ENCODE data around the gene OR11A1.

OR11A1 gene

GRCh38 chr6:29456971-29457370 lies at the start of gene OR11A1, which contains the start of gene OR2H1:
Gene OR11A1, minus strand, starts transcription at chr6:29457071. Its CDS starts 29,430 bp downstream, at chr6:29427641.
Gene OR2H1, plus strand, starts transcription at chr6:29457155. Its CDS starts 4,615 bp downstream, at chr6:29461770.
- H3K27me3 Mint-ChIP-seq: peaks cover 24% of the 10 kb centered on the region
- no peak for DNase-seq
- no peaks in the 10 kb centered on the region for H3K9me3 Mint-ChIP-seq
- H3K27ac Mint-ChIP-seq: no peak within 1 kb of the TSS
- H3K4me1 Mint-ChIP-seq (ENCODE audit: low read depth): no peaks in the 10 kb centered on the region
- H3K36me3 Mint-ChIP-seq (ENCODE audit: low read depth): no peaks in the 10 kb centered on the region
- no peak within 1 kb of the TSS for H3K4me3 Mint-ChIP-seq

GRCh38 chr6:29506446-29507067 lies 49.7 kb upstream of the OR11A1 start:
- Mint-ChIP-seq H3K4me1 (ENCODE audit: low read depth) (no peaks in the 10 kb centered on the region), H3K27me3 (peaks cover 26% of the 10 kb centered on the region), H3K9me3 (no peaks in the 10 kb centered on the region), H3K4me3 (no peak overlapping the region), H3K27ac (no peak overlapping the region), H3K36me3 (ENCODE audit: low read depth) (no peaks in the 10 kb centered on the region)
- no peak for DNase-seq

GRCh38 chr6:29505808-29506207 lies 48.9 kb upstream of the OR11A1 start:
- no peak overlapping the region for H3K4me3 Mint-ChIP-seq
- no peaks in the 10 kb centered on the region for H3K4me1 Mint-ChIP-seq (ENCODE audit: low read depth)
- H3K27ac Mint-ChIP-seq: no peak overlapping the region

GRCh38 chr6:29504961-29505360 lies 48.1 kb upstream of the OR11A1 start:
- no peaks in the 10 kb centered on the region for H3K4me1 Mint-ChIP-seq (ENCODE audit: low read depth)

More at GRCh38 chr6:29505808-29506207, 48.9 kb upstream of the OR11A1 start:
- Mint-ChIP-seq H3K27me3 (peaks cover 31% of the 10 kb centered on the region), H3K36me3 (ENCODE audit: low read depth) (no peaks in the 10 kb centered on the region), H3K9me3 (no peaks in the 10 kb centered on the region)
- DNase-seq: no peak

GRCh38 chr6:29502597-29502996 lies 45.7 kb upstream of the OR11A1 start:
- H3K27me3 Mint-ChIP-seq: peaks cover 47% of the 10 kb centered on the region
- DNase-seq: no peak

More at GRCh38 chr6:29504961-29505360, 48.1 kb upstream of the OR11A1 start:
- no peak for DNase-seq
- Mint-ChIP-seq H3K9me3 (no peaks in the 10 kb centered on the region), H3K36me3 (ENCODE audit: low read depth) (no peaks in the 10 kb centered on the region), H3K27me3 (peaks cover 33% of the 10 kb centered on the region), H3K27ac (no peak overlapping the region), H3K4me3 (no peak overlapping the region)

GRCh38 chr6:29502181-29502580 lies 45.3 kb upstream of the OR11A1 start:
- no peaks in the 10 kb centered on the region for H3K4me1 Mint-ChIP-seq (ENCODE audit: low read depth)
- peaks cover 51% of the 10 kb centered on the region for H3K27me3 Mint-ChIP-seq
- H3K4me3 Mint-ChIP-seq: no peak overlapping the region
- DNase-seq: no peak
- H3K36me3 Mint-ChIP-seq (ENCODE audit: low read depth): no peaks in the 10 kb centered on the region
- H3K27ac Mint-ChIP-seq: no peak overlapping the region
- H3K9me3 Mint-ChIP-seq: no peaks in the 10 kb centered on the region

More at GRCh38 chr6:29502597-29502996, 45.7 kb upstream of the OR11A1 start:
- no peaks in the 10 kb centered on the region for H3K9me3 Mint-ChIP-seq
- no peaks in the 10 kb centered on the region for H3K4me1 Mint-ChIP-seq (ENCODE audit: low read depth)
- H3K4me3 Mint-ChIP-seq: no peak overlapping the region
- no peaks in the 10 kb centered on the region for H3K36me3 Mint-ChIP-seq (ENCODE audit: low read depth)
- H3K27ac Mint-ChIP-seq: no peak overlapping the region

- H3K9me3 Mint-ChIP-seq: no peaks in the 10 kb centered on the region
- H3K4me3 Mint-ChIP-seq: no peak overlapping the region
- H3K27ac Mint-ChIP-seq: no peak overlapping the region
- H3K36me3 Mint-ChIP-seq (ENCODE audit: low read depth): no peaks in the 10 kb centered on the region
- H3K27me3 Mint-ChIP-seq: peaks cover 55% of the 10 kb centered on the region
- no peaks in the 10 kb centered on the region for H3K4me1 Mint-ChIP-seq (ENCODE audit: low read depth)
- DNase-seq: no peak
Observed at GRCh38 chr6:29501106-29501505, 44.2 kb upstream of the OR11A1 start.

GRCh38 chr6:29500594-29500993 lies 43.7 kb upstream of the OR11A1 start:
- H3K9me3 Mint-ChIP-seq: no peaks in the 10 kb centered on the region
- no peak overlapping the region for H3K4me3 Mint-ChIP-seq
- no peak for DNase-seq
- H3K4me1 Mint-ChIP-seq (ENCODE audit: low read depth): no peaks in the 10 kb centered on the region
- H3K36me3 Mint-ChIP-seq (ENCODE audit: low read depth): no peaks in the 10 kb centered on the region
- H3K27ac Mint-ChIP-seq: no peak overlapping the region
- peaks cover 53% of the 10 kb centered on the region for H3K27me3 Mint-ChIP-seq

GRCh38 chr6:29499704-29500103 lies 42.8 kb upstream of the OR11A1 start:
- no peak overlapping the region for H3K27ac Mint-ChIP-seq
- no peak overlapping the region for H3K4me3 Mint-ChIP-seq
- DNase-seq: no peak
- no peaks in the 10 kb centered on the region for H3K9me3 Mint-ChIP-seq
- no peaks in the 10 kb centered on the region for H3K36me3 Mint-ChIP-seq (ENCODE audit: low read depth)
- no peaks in the 10 kb centered on the region for H3K4me1 Mint-ChIP-seq (ENCODE audit: low read depth)
- peaks cover 52% of the 10 kb centered on the region for H3K27me3 Mint-ChIP-seq

- Mint-ChIP-seq H3K36me3 (ENCODE audit: low read depth) (no peaks in the 10 kb centered on the region), H3K4me1 (ENCODE audit: low read depth) (no peaks in the 10 kb centered on the region), H3K27ac (no peak overlapping the region), H3K9me3 (no peaks in the 10 kb centered on the region), H3K27me3 (peaks cover 43% of the 10 kb centered on the region), H3K4me3 (no peak overlapping the region)
- DNase-seq: no peak
Observed at GRCh38 chr6:29496961-29497360, 40.1 kb upstream of the OR11A1 start.

GRCh38 chr6:29495571-29495970 lies 38.7 kb upstream of the OR11A1 start:
- Mint-ChIP-seq H3K36me3 (ENCODE audit: low read depth) (no peaks in the 10 kb centered on the region), H3K27ac (no peak overlapping the region), H3K4me1 (ENCODE audit: low read depth) (no peaks in the 10 kb centered on the region), H3K9me3 (no peaks in the 10 kb centered on the region), H3K4me3 (no peak overlapping the region), H3K27me3 (peaks cover 35% of the 10 kb centered on the region)
- no peak for DNase-seq

GRCh38 chr6:29494131-29494530 lies 37.3 kb upstream of the OR11A1 start:
- Mint-ChIP-seq H3K27ac (no peak overlapping the region), H3K36me3 (ENCODE audit: low read depth) (no peaks in the 10 kb centered on the region), H3K9me3 (no peaks in the 10 kb centered on the region), H3K4me1 (ENCODE audit: low read depth) (no peaks in the 10 kb centered on the region), H3K4me3 (no peak overlapping the region), H3K27me3 (peaks cover 26% of the 10 kb centered on the region)
- DNase-seq: no peak

- no peak overlapping the region for H3K4me3 Mint-ChIP-seq
- no peaks in the 10 kb centered on the region for H3K9me3 Mint-ChIP-seq
- H3K4me1 Mint-ChIP-seq (ENCODE audit: low read depth): no peaks in the 10 kb centered on the region
- no peak overlapping the region for H3K27ac Mint-ChIP-seq
- DNase-seq: no peak
- peaks cover 22% of the 10 kb centered on the region for H3K27me3 Mint-ChIP-seq
- no peaks in the 10 kb centered on the region for H3K36me3 Mint-ChIP-seq (ENCODE audit: low read depth)
Observed at GRCh38 chr6:29493261-29493660, 36.4 kb upstream of the OR11A1 start.

GRCh38 chr6:29491574-29491973 lies 34.7 kb upstream of the OR11A1 start:
- H3K9me3 Mint-ChIP-seq: no peaks in the 10 kb centered on the region
- no peaks in the 10 kb centered on the region for H3K36me3 Mint-ChIP-seq (ENCODE audit: low read depth)
- H3K4me1 Mint-ChIP-seq (ENCODE audit: low read depth): no peaks in the 10 kb centered on the region
- no peak for DNase-seq
- no peak overlapping the region for H3K27ac Mint-ChIP-seq
- H3K27me3 Mint-ChIP-seq: peaks cover 29% of the 10 kb centered on the region
- no peak overlapping the region for H3K4me3 Mint-ChIP-seq

- Mint-ChIP-seq H3K36me3 (ENCODE audit: low read depth) (no peaks in the 10 kb centered on the region), H3K9me3 (no peaks in the 10 kb centered on the region), H3K4me3 (no peak overlapping the region), H3K27ac (no peak overlapping the region), H3K4me1 (ENCODE audit: low read depth) (no peaks in the 10 kb centered on the region), H3K27me3 (peaks cover 32% of the 10 kb centered on the region)
- DNase-seq: no peak
Observed at GRCh38 chr6:29490552-29490951, 33.7 kb upstream of the OR11A1 start.

GRCh38 chr6:29490055-29490454 lies 33.2 kb upstream of the OR11A1 start:
- H3K36me3 Mint-ChIP-seq (ENCODE audit: low read depth): no peaks in the 10 kb centered on the region
- H3K4me1 Mint-ChIP-seq (ENCODE audit: low read depth): no peaks in the 10 kb centered on the region
- DNase-seq: no peak
- peaks cover 33% of the 10 kb centered on the region for H3K27me3 Mint-ChIP-seq
- no peak overlapping the region for H3K4me3 Mint-ChIP-seq
- H3K27ac Mint-ChIP-seq: no peak overlapping the region
- no peaks in the 10 kb centered on the region for H3K9me3 Mint-ChIP-seq

Data from activated T-cell treated with anti-CD3 and anti-CD28 coated beads, Interleukin-2, amount 50 U/mL, for 24 hours (primary cell).